ENCODE measurements around the gene DDAH1. TPM values are rescaled to one million over a fixed set of nuclear protein-coding genes. Genes with fewer than 3 reads are reported as not detected.

Gene DDAH1
- total RNA-seq, 2 experiments from 2014 or later: not detected

GRCh38 chr1:85359874-85360721 is 104.9 kb downstream of the DDAH1 start:
- Mint-ChIP-seq H3K27ac (no peak overlapping the region), H3K27me3 (no peaks in the 10 kb centered on the region), H3K4me3 (no peak overlapping the region), H3K36me3 (ENCODE audit: low read depth) (no peaks in the 10 kb centered on the region), H3K4me1 (ENCODE audit: low read depth) (no peaks in the 10 kb centered on the region), H3K9me3 (no peaks in the 10 kb centered on the region)
- H3K36me3 ChIP-seq (ENCODE audit: insufficient read depth, low read length): no peaks in the 10 kb centered on the region
- TF ChIP-seq CTCF (IDR thresholded peaks at IDR 0.05): no peak
- H3K4me3 ChIP-seq (ENCODE audit: low read length): no peak overlapping the region
- no peaks in the 10 kb centered on the region for H3K9me3 ChIP-seq (ENCODE audit: control insufficient read depth in 1 of 2, insufficient read depth in 1 of 2, low read length in 2 of 2)
- POLR2A ChIA-PET: no interaction called here
- DNase-seq: no peak
- CTCF ChIA-PET: no interaction called here
- no peak overlapping the region for H3K27ac ChIP-seq (ENCODE audit: low read depth in 1 of 2, low read length in 2 of 2)
- ATAC-seq (ENCODE audit: poor library complexity): no peak
- no peaks in the 10 kb centered on the region for H3K4me1 ChIP-seq (ENCODE audit: insufficient read depth, low read length)
- intact Hi-C loops (cut with DNase I, micrococcal nuclease): no loop called here
- no peaks in the 10 kb centered on the region for H3K27me3 ChIP-seq (ENCODE audit: control insufficient read depth in 1 of 2, insufficient read depth in 2 of 2, low read length in 2 of 2)

GRCh38 chr1:85358702-85359438 is 106.1 kb downstream of the DDAH1 start:
- TF ChIP-seq CTCF (IDR thresholded peaks at IDR 0.05): no peak
- intact Hi-C loops (cut with DNase I, micrococcal nuclease): no loop called here
- no peaks in the 10 kb centered on the region for H3K27me3 Mint-ChIP-seq
- no peak overlapping the region for H3K4me3 Mint-ChIP-seq
- Histone ChIP-seq H3K36me3 (ENCODE audit: insufficient read depth, low read length) (no peaks in the 10 kb centered on the region), H3K4me1 (ENCODE audit: insufficient read depth, low read length) (no peaks in the 10 kb centered on the region), H3K27me3 (ENCODE audit: control insufficient read depth in 1 of 2, insufficient read depth in 2 of 2, low read length in 2 of 2) (no peaks in the 10 kb centered on the region), H3K27ac (ENCODE audit: low read depth in 1 of 2, low read length in 2 of 2) (no peak overlapping the region), H3K9me3 (ENCODE audit: control insufficient read depth in 1 of 2, insufficient read depth in 1 of 2, low read length in 2 of 2) (no peaks in the 10 kb centered on the region), H3K4me3 (ENCODE audit: low read length) (no peak overlapping the region)
- POLR2A ChIA-PET: no interaction called here
- no peaks in the 10 kb centered on the region for H3K36me3 Mint-ChIP-seq (ENCODE audit: low read depth)
- H3K4me1 Mint-ChIP-seq (ENCODE audit: low read depth): no peaks in the 10 kb centered on the region
- DNase-seq (no peak), ATAC-seq (ENCODE audit: poor library complexity) (no peak)
- no peaks in the 10 kb centered on the region for H3K9me3 Mint-ChIP-seq
- CTCF ChIA-PET: no interaction called here
- H3K27ac Mint-ChIP-seq: no peak overlapping the region

- no peaks in the 10 kb centered on the region for H3K9me3 Mint-ChIP-seq
- ATAC-seq (ENCODE audit: poor library complexity) (no peak), DNase-seq (no peak)
- no peaks in the 10 kb centered on the region for H3K36me3 ChIP-seq (ENCODE audit: insufficient read depth, low read length)
- no peak overlapping the region for H3K27ac ChIP-seq (ENCODE audit: low read depth in 1 of 2, low read length in 2 of 2)
- no peaks in the 10 kb centered on the region for H3K4me1 ChIP-seq (ENCODE audit: insufficient read depth, low read length)
- TF ChIP-seq CTCF (IDR thresholded peaks at IDR 0.05): no peak
- H3K27ac Mint-ChIP-seq: no peak overlapping the region
- H3K4me3 Mint-ChIP-seq: no peak overlapping the region
- no peaks in the 10 kb centered on the region for H3K27me3 Mint-ChIP-seq
- ChIA-PET POLR2A (no interaction called here), CTCF (no interaction called here)
- no peaks in the 10 kb centered on the region for H3K36me3 Mint-ChIP-seq (ENCODE audit: low read depth)
- no peaks in the 10 kb centered on the region for H3K27me3 ChIP-seq (ENCODE audit: control insufficient read depth in 1 of 2, insufficient read depth in 2 of 2, low read length in 2 of 2)
- H3K4me1 Mint-ChIP-seq (ENCODE audit: low read depth): no peaks in the 10 kb centered on the region
- H3K4me3 ChIP-seq (ENCODE audit: low read length): no peak overlapping the region
- no peaks in the 10 kb centered on the region for H3K9me3 ChIP-seq (ENCODE audit: control insufficient read depth in 1 of 2, insufficient read depth in 1 of 2, low read length in 2 of 2)
- intact Hi-C loops (cut with DNase I, micrococcal nuclease): no loop called here
These were observed 107.1 kb downstream of the DDAH1 start for GRCh38 chr1:85357817-85358216.
